Measurements from ENCODE around the gene EME2. TPM values are rescaled to one million over a fixed set of nuclear protein-coding genes. Genes with fewer than 3 reads are reported as not detected.

The EME2 gene
- total and polyA plus RNA-seq, 2 of the 13 experiments (the other 11 are each of a cell fraction or from before 2014, with no cell fraction given): 4.4 to 7.6 TPM

DNA sequence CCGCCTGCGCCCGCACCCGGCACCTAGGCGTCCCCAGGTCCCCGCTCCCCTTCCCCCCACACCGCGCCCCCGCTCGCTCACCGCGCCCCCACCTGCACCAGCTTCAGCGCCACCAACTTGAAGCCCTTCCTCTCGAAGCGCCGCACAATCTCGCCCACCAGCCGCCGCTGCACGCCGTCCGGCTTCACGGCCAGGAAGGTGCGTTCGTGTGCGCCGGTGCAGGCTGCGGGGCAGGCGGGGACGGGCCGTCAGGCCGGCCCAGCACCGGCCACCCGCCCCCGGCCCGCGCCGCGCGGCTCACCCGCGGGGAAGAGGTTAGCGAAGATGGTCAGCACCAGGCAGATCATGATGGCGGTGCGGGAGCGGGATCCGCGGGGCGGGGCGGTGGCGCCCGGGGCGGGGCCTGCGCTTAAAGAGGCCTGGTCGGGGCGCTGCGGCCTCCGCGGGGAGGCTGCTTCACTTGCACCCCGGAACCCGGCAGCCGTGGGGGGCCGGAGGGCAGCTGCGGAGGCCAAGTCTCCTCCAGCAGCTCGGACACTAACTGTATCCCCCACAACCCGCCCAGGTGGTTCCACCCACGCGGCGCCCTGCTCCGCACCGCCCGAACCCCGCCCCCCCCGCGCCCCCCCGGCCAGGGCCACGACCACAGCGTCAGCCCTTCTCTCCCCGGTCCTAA lies 1.3 kb upstream of the EME2 start, which contains the start of gene NME3 (continued):
- TF ChIP-seq FLYWCH1 (CRISPR knock-in tag; IDR thresholded peaks at IDR 0.05): no peak
- TF ChIP-seq SIN3A (IDR thresholded peaks at IDR 0.05; ENCODE audit: borderline replicate concordance, low read depth, low read length): no peak
- no peak for TF ChIP-seq SALL1 (CRISPR knock-in tag; IDR thresholded peaks at IDR 0.05)
- TF ChIP-seq CBX5 (CRISPR knock-in tag; IDR thresholded peaks at IDR 0.05; ENCODE audit: borderline replicate concordance): no peak
- TF ChIP-seq NFE2L1 (CRISPR knock-in tag; IDR thresholded peaks at IDR 0.05; ENCODE audit: borderline replicate concordance): no peak
- no peak for TF ChIP-seq KLF13 (CRISPR knock-in tag; IDR thresholded peaks at IDR 0.05)
- no peak for TF ChIP-seq ZNF598 (CRISPR knock-in tag; IDR thresholded peaks at IDR 0.05; ENCODE audit: borderline replicate concordance)
- no peak for TF ChIP-seq ZNF234 (CRISPR knock-in tag; conservative IDR thresholded peaks at IDR 0.05)
- no peak for TF ChIP-seq POGZ (CRISPR knock-in tag; IDR thresholded peaks at IDR 0.05)
- no peak for TF ChIP-seq ZNF367 (CRISPR knock-in tag; IDR thresholded peaks at IDR 0.05; ENCODE audit: borderline replicate concordance)
- no peak for TF ChIP-seq NONO (IDR thresholded peaks at IDR 0.05)
- no peak for TF ChIP-seq NONO (CRISPR knock-in tag; conservative IDR thresholded peaks at IDR 0.05)
- no peak for TF ChIP-seq ZSCAN31 (CRISPR knock-in tag; IDR thresholded peaks at IDR 0.05; ENCODE audit: low read depth)
- TF ChIP-seq SCMH1 (CRISPR knock-in tag; IDR thresholded peaks at IDR 0.05; ENCODE audit: borderline replicate concordance): no peak
- TF ChIP-seq, protein P1, sequence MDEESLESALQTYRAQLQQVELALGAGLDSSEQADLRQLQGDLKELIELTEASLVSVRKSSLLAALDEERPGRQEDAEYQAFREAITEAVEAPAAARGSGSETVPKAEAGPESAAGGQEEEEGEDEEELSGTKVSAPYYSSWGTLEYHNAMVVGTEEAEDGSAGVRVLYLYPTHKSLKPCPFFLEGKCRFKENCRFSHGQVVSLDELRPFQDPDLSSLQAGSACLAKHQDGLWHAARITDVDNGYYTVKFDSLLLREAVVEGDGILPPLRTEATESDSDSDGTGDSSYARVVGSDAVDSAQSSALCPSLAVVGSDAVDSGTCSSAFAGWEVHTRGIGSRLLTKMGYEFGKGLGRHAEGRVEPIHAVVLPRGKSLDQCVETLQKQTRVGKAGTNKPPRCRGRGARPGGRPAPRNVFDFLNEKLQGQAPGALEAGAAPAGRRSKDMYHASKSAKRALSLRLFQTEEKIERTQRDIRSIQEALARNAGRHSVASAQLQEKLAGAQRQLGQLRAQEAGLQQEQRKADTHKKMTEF (CRISPR knock-in tag; IDR thresholded peaks at IDR 0.05): no peak
- TF ChIP-seq ZNF446 (CRISPR knock-in tag; IDR thresholded peaks at IDR 0.05): no peak
- TF ChIP-seq KAT7 (CRISPR knock-in tag; IDR thresholded peaks at IDR 0.05; ENCODE audit: borderline replicate concordance): no peak
- peak; percentile 33; the same call in 1 of the 2 replicates for TF ChIP-seq KDM2A (CRISPR knock-in tag; IDR thresholded peaks at IDR 0.05; ENCODE audit: borderline replicate concordance, low read depth)
- no peak for TF ChIP-seq ATF7-NPFF (CRISPR knock-in tag; IDR thresholded peaks at IDR 0.05; ENCODE audit: low read depth)
- TF ChIP-seq GABPB1 (CRISPR knock-in tag; IDR thresholded peaks at IDR 0.05): peak; percentile 24; the same call in 1 of the 2 replicates
- TF ChIP-seq ZFP36L1 (CRISPR knock-in tag; IDR thresholded peaks at IDR 0.05): no peak
- no peak for TF ChIP-seq NBN (conservative IDR thresholded peaks at IDR 0.05)

All from HepG2 (cell line).